Measurements from ENCODE around the gene CCR8. TPM values are rescaled to one million over a fixed set of nuclear protein-coding genes. Genes with fewer than 3 reads are reported as not detected.

CCR8 gene
- total RNA-seq, 4 donors from 2014 or later, result not detected

GRCh38 chr3:39322936-39323335 lies 6.6 kb upstream of the CCR8 start:
- Histone ChIP-seq H3K36me3 (no peaks in the 10 kb centered on the region), H3K27ac (no peak overlapping the region), H3K4me3 (no peak overlapping the region), H3K27me3 (no peaks in the 10 kb centered on the region), H3K9me3 (no peaks in the 10 kb centered on the region), H3K4me1 (no peaks in the 10 kb centered on the region)
- TF ChIP-seq POLR2A (IDR thresholded peaks at IDR 0.05), result no peak
- intact Hi-C loops (cut with DNase I; ENCODE audit: low total_unique reads), result no loop called here
- no peak for DNase-seq

- Histone ChIP-seq H3K4me1 (no peaks in the 10 kb centered on the region), H3K27me3 (no peaks in the 10 kb centered on the region), H3K4me3 (no peak overlapping the region), H3K36me3 (no peaks in the 10 kb centered on the region), H3K9me3 (no peaks in the 10 kb centered on the region), H3K27ac (no peak overlapping the region)
- intact Hi-C loops (cut with DNase I; ENCODE audit: low total_unique reads), result no loop called here
- TF ChIP-seq CTCF (IDR thresholded peaks at IDR 0.05) (no peak), POLR2A (IDR thresholded peaks at IDR 0.05) (no peak)
- DNase-seq, result no peak
Observed at GRCh38 chr3:39323494-39323893, 6.0 kb upstream of the CCR8 start.

GRCh38 chr3:39325236-39325635 lies 4.3 kb upstream of the CCR8 start:
- H3K27ac ChIP-seq, result no peak overlapping the region
- no peaks in the 10 kb centered on the region for H3K36me3 ChIP-seq
- no peak for TF ChIP-seq CTCF (IDR thresholded peaks at IDR 0.05)
- TF ChIP-seq POLR2A (IDR thresholded peaks at IDR 0.05), result no peak
- H3K4me3 ChIP-seq, result no peak overlapping the region
- intact Hi-C loops (cut with DNase I; ENCODE audit: low total_unique reads), result no loop called here
- no peaks in the 10 kb centered on the region for H3K4me1 ChIP-seq
- no peak for DNase-seq
- H3K9me3 ChIP-seq, result no peaks in the 10 kb centered on the region
- H3K27me3 ChIP-seq, result no peaks in the 10 kb centered on the region

- Histone ChIP-seq H3K27ac (no peak overlapping the region), H3K36me3 (no peaks in the 10 kb centered on the region), H3K4me1 (no peaks in the 10 kb centered on the region), H3K4me3 (no peak overlapping the region), H3K9me3 (no peaks in the 10 kb centered on the region), H3K27me3 (no peaks in the 10 kb centered on the region)
- TF ChIP-seq CTCF (IDR thresholded peaks at IDR 0.05) (no peak), POLR2A (IDR thresholded peaks at IDR 0.05) (no peak)
- intact Hi-C loops (cut with DNase I; ENCODE audit: low total_unique reads), result no loop called here
- no peak for DNase-seq
Observed at GRCh38 chr3:39327053-39327745, 2.3 kb upstream of the CCR8 start.

GRCh38 chr3:39327746-39328349 lies 1.7 kb upstream of the CCR8 start:
- Histone ChIP-seq H3K4me3 (no peak overlapping the region), H3K36me3 (no peaks in the 10 kb centered on the region), H3K27me3 (no peaks in the 10 kb centered on the region), H3K4me1 (no peaks in the 10 kb centered on the region), H3K27ac (no peak overlapping the region), H3K9me3 (no peaks in the 10 kb centered on the region)
- DNase-seq, result no peak
- intact Hi-C loops (cut with DNase I; ENCODE audit: low total_unique reads), result no loop called here
- TF ChIP-seq CTCF (IDR thresholded peaks at IDR 0.05), result no peak
- TF ChIP-seq POLR2A (IDR thresholded peaks at IDR 0.05), result no peak
